Breast epithelium (tissue), 3 donors: Measurements from ENCODE around the gene FAM20C.

ENCODE experiments used
- POLR2A ChIP-seq: fragments of 450-650 bp; IDR thresholded peaks from one replicate; pipeline ENCODE4 v1.6.1; 2016; ENCODE audit warnings: antibody characterized with exemption, mild to moderate bottlenecking, moderate library complexity
- TF ChIP-seq, protein P1 (sequence below), 3 donors: fragments of 450-650 bp; IDR thresholded peaks; one replicate each; pipeline ENCODE4 v1.5.1; 2016 to 2017; ENCODE audit warnings: antibody characterized with exemption in 3 of 3, mild to moderate bottlenecking in 3 of 3, moderate library complexity in 3 of 3

DNA sequence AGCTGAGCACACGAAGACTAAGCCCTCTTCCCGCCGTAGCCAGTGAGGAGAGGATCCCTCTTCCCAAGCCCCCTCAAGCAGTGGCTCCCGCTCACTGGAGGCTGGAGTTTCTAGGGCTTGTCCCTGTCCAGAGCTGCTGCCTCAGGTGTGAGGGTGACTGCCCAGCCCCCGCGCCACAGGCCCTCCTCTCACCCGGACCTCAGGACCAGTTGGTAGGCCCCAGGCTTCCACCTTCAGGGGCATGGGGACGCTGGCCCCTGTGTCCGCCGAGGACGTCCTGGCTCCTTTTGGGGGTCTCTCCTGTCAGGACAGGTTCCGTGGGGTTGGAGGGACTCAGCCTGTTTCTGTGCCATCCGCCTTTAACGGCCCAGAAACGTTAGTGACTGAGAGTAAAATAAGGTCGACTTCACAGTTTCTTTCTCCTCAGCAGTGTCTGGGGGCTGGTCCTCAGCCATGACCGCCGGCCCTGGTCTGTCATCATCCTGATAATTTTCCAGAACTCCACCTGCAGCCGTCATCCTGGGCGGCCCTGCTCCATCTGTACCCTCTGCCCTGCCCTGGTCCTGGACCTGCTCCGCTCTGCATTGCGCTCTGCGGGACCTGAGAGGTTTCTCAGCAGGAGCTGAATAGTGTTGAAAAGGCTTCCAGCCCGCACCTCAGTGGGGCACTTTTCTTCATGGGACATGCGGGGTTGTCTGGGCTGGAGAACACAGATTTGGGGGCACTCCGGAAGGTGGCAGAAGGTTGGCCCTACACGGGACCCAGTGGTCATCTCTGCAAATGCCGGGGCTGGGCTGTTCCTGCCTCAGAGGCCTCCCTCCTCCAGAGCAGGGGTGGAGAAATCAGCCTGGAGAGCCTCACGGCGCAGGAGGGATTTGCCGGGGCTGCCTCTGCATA is 36.0 kb upstream of the FAM20C start:
- TF ChIP-seq, protein P1, sequence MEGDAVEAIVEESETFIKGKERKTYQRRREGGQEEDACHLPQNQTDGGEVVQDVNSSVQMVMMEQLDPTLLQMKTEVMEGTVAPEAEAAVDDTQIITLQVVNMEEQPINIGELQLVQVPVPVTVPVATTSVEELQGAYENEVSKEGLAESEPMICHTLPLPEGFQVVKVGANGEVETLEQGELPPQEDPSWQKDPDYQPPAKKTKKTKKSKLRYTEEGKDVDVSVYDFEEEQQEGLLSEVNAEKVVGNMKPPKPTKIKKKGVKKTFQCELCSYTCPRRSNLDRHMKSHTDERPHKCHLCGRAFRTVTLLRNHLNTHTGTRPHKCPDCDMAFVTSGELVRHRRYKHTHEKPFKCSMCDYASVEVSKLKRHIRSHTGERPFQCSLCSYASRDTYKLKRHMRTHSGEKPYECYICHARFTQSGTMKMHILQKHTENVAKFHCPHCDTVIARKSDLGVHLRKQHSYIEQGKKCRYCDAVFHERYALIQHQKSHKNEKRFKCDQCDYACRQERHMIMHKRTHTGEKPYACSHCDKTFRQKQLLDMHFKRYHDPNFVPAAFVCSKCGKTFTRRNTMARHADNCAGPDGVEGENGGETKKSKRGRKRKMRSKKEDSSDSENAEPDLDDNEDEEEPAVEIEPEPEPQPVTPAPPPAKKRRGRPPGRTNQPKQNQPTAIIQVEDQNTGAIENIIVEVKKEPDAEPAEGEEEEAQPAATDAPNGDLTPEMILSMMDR (IDR thresholded peaks at IDR 0.05) = no peak
- TF ChIP-seq POLR2A = no peak
